ENCODE results near the gene CYTH2.
A peak's percentile ranks its signal among the peaks of the same experiment; 100 is the strongest.

CYTH2 gene

GRCh38 chr19:48495396-48495795, 26.2 kb downstream of the CYTH2 start:
- peak; percentile 17 for DNase-seq (ENCODE audit: low read depth)
- no peak for TF ChIP-seq CTCF (conservative IDR thresholded peaks at IDR 0.05; ENCODE audit: low read length)

GRCh38 chr19:48496959-48497727, 28.0 kb downstream of the CYTH2 start:
- no peak overlapping the region for H3K4me3 ChIP-seq (ENCODE audit: low read length)
- no peak for DNase-seq (ENCODE audit: low read depth)

More at GRCh38 chr19:48495396-48495795, 26.2 kb downstream of the CYTH2 start:
- no peak overlapping the region for H3K4me3 ChIP-seq (ENCODE audit: low read length)

GRCh38 chr19:48497728-48498594, 28.8 kb downstream of the CYTH2 start:
- no peak overlapping the region for H3K4me3 ChIP-seq (ENCODE audit: low read length)
- no peak for TF ChIP-seq CTCF (conservative IDR thresholded peaks at IDR 0.05; ENCODE audit: low read length)
- no peak for DNase-seq (ENCODE audit: low read depth)

More at GRCh38 chr19:48496959-48497727, 28.0 kb downstream of the CYTH2 start:
- no peak for TF ChIP-seq CTCF (conservative IDR thresholded peaks at IDR 0.05; ENCODE audit: low read length)

- TF ChIP-seq CTCF (conservative IDR thresholded peaks at IDR 0.05; ENCODE audit: low read length), result no peak
- DNase-seq (ENCODE audit: low read depth), result no peak
Observed at GRCh38 chr19:48498595-48499311, 29.6 kb downstream of the CYTH2 start.

GRCh38 chr19:48499316-48500090, 30.3 kb downstream of the CYTH2 start:
- no peak overlapping the region for H3K4me3 ChIP-seq (ENCODE audit: low read length)
- DNase-seq (ENCODE audit: low read depth), result no peak
- TF ChIP-seq CTCF (conservative IDR thresholded peaks at IDR 0.05; ENCODE audit: low read length), result no peak

More at GRCh38 chr19:48498595-48499311, 29.6 kb downstream of the CYTH2 start:
- H3K4me3 ChIP-seq (ENCODE audit: low read length), result no peak overlapping the region

GRCh38 chr19:48500830-48501493, 31.8 kb downstream of the CYTH2 start:
- no peak for DNase-seq (ENCODE audit: low read depth)
- H3K4me3 ChIP-seq (ENCODE audit: low read length), result no peak overlapping the region
- no peak for TF ChIP-seq CTCF (conservative IDR thresholded peaks at IDR 0.05; ENCODE audit: low read length)

Data from AG10803 (cell line).